GM19025 (cell line): Measurements from ENCODE around the gene VSTM5.
"Not testable (repeated sequence)": the region's sequence is repeated elsewhere in the genome, so short reads cannot be mapped to it uniquely, and the experiment has no call there.

ENCODE experiments used
- ATAC-seq: cut with Tn5 transposase; IDR thresholded peaks from one replicate; pipeline ENCODE4 v1.9.1; 2021; ENCODE audit warnings: mild to moderate bottlenecking, low read depth, moderate library complexity; ENCODE audit not compliant: unreplicated experiment

The VSTM5 gene

GRCh38 chr11:93801366-93801765 is 49.1 kb downstream of the VSTM5 start:
- no peak for ATAC-seq

DNA sequence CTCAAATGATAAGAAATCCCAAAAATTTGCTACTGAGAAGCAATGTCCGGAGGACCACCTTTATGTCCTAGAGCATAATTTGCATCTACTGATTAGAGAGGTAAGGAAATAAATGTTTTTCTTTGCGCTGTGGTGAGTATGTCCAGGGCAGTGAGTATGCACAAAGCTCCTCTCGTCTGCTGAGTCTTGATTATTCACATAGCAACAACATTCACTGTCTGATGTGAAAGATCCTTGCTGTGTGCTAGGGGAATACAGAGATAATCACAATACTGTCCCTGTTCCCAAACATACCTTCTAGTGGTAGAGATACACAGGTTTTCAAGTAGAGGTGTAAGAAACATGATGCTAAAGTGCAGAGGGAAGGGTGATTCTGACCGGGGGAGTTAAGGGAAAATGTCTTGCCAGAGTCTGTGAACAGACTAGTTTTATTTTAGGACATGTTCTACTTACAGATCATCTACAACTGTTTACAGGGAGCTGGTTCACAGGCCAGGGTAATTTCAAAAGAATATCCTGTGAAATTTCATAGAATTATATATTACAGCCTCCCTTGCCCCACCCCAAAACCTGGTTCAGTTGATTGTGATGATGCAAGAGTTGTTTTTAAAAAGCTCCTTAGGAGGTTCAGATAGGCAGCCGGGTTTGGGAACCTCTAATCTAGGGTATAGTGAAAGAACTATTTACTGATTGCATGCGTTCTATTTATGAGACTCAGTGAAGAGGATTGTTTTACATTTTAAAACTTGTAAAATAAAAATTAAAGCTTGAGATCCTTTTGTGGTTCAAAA is 53.8 kb downstream of the VSTM5 start:
- ATAC-seq: no peak

GRCh38 chr11:93791493-93791892 is 58.9 kb downstream of the VSTM5 start:
- no peak for ATAC-seq

GRCh38 chr11:93784935-93785360 is 65.5 kb downstream of the VSTM5 start:
- peak; percentile 25 for ATAC-seq

GRCh38 chr11:93784145-93784934 is 66.1 kb downstream of the VSTM5 start, which contains the start of gene MED17:
Gene MED17 (plus strand): TSS chr11:93784282. CDS start chr11:93784514, 232 bp downstream.
- peak; percentile 94 for ATAC-seq

DNA sequence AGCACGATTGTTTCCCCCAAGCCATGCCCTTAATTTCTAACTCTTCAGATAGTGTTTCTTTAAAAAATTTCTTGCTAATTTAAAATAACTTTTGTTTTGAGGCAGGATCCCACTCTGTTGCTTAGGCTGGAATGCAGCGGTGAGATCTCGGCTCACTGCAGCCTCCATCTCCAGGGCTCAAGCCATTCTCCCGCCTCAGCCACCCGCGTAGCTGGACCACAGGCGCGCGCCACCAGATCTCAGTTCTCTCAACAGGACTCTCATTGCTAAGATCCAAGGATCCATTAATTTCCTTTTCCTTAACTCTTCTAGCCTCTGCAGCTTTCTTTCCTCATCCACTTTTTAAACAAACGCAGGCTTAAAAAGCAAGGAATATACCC is 66.7 kb downstream of the VSTM5 start:
- ATAC-seq: peak; percentile 45

DNA sequence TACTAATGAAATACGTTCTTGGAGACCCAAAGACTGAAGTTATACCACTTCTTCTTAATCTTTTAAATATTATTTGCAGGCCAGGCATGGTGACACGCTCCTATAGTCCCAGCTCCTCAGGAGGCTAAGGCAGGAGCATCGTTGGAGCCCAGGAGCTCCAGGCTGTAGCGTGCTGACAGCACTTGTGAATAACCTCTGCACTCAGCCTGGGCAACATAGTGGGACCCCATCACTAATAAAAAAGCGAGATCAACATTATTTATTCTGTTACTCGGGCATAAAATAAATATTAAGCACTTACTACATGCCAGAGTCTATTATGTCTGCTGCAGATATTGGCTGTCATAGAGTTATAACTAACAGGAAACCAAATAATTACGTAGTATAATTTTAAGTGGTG is 67.1 kb downstream of the VSTM5 start:
- no peak for ATAC-seq

DNA sequence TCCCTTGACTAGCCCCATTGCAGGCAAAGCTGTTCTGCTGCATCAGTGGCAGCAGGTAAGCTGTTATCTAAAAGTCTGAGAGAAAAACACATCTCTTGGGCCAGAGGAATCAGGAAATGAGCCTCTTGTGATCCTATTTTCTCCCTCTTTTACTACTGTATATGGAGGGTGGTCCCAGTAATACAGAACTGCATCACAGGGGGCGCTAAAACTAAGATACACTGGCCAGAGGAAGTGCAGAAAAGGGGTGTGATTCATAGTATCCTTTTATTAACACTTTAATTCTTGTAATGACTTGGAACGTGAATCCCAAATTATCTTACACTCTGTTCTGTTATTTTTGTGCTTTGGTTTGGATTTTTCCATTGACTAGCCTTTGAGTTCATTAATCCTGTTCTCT is 75.1 kb downstream of the VSTM5 start:
- no peak for ATAC-seq

DNA sequence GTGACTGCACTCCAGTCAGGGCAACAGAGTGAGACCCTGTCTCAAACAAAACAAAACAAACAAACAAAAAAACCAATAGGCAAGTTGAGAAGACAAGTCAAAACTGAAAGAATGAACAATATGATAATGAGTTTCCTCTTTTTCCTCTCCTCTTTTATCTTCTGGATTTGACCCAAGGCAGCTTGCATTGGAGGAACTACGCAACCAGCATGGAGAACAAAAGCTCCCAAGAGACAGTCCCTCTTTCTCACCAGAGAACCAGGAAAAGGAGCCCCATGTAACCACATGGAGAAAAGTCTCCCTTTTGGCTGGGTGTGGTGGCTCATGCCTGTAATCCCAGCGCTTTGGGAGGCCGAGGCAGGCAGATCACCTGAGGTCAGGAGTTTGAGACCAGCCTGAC is 75.9 kb downstream of the VSTM5 start:
- ATAC-seq: not testable (repeated sequence)

- no peak for ATAC-seq
Observed at GRCh38 chr11:93773601-93774200, 76.7 kb downstream of the VSTM5 start.

DNA sequence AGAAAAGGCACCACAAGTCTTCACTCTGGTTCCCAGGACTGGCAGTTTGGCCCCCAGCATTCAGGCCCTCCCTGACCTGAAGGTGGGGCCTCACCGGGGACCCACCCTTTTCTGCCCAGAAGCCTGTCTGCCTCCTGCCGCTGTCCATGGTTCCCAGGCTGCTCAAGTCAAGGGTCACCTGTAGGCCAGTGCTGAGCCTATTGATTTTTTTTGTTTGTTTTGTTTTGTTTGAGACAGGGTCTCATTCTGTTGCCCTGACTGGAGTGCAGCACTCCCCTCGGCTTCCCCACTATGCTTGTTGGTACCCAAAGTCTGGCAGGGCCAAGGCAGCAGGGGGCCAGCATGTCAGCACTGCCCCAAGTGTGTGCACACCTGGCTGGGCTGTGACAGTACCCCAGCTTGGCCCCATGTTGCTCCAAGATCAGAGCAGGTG is 77.4 kb downstream of the VSTM5 start:
- ATAC-seq: no peak

DNA sequence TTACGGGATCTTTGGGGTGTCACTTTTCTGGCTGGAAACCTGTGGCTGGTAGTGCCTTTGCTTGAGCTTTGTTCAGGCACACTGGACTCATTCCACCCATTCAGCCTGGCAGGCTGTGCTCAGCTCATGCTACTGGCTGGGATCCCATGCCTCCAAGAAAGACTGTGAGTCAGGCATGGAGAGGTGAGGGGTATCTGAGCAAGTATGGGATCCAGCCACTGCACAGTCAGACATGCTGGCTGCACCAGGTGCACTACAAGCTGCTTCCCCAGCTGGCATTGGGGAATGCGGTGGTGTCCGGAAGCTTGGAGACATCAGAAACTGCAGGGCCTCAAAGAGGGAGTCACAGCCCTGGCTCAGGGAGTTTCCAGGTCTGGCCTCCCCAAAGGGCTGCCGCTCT is 78.3 kb downstream of the VSTM5 start:
- no peak for ATAC-seq

DNA sequence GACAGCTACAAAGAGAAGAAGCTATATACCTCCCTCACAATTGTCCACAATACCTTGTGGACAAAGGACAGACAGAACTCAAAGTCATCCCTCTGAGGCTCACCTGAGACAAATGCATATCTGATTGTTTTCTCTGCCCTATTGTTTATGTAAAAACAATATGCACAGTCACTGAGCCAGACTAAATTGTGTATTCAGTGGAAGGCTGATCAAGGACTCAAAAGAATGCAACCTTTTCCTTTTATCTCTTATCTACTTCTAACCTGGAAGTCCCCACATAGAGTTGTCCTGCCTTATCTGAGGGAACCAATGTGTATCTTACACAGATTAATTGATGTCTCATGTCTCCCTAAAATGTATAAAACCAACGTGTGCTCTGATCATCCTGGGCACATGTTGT is 80.3 kb downstream of the VSTM5 start:
- ATAC-seq: no peak
